K562 (cell line): ENCODE measurements around the gene RCE1. TPM values are rescaled to one million over a fixed set of nuclear protein-coding genes. Genes with fewer than 3 reads are reported as not detected.

Experiments
- CLOCK ChIP-seq: fragments of 250-450 bp; sonication (Bioruptor Pico); IDR thresholded peaks from 2 replicates; pipeline ENCODE4 v1.4.0; 2020; ENCODE audit warnings: mild to moderate bottlenecking, moderate library complexity, borderline replicate concordance
- ETV1 ChIP-seq: fragments of 450-650 bp; conservative IDR thresholded peaks from 2 replicates; pipeline ENCODE4 v1.6.1; 2016; ENCODE audit warnings: missing genetic modification characterization, control low read depth, low read depth, missing compliant biosample characterization
- GATAD2B ChIP-seq: fragments of 450-650 bp; IDR thresholded peaks from 2 replicates; pipeline ENCODE4 v1.6.1; 2017; ENCODE audit warnings: mild to moderate bottlenecking, borderline replicate concordance
- HNRNPK ChIP-seq: fragments of 200-400 bp; formaldehyde crosslinking; IDR thresholded peaks from one replicate; pipeline ENCODE4 v1.6.1; 2018; ENCODE audit warnings: mild to moderate bottlenecking, low read depth, low read length; ENCODE audit not compliant: poor library complexity, severe bottlenecking
- NCOA6 ChIP-seq: fragments of 450-650 bp; IDR thresholded peaks from 2 replicates; pipeline ENCODE4 v1.6.1; 2017; ENCODE audit warnings: mild to moderate bottlenecking
- NR4A1 ChIP-seq, 2 experiments: fragments of 250-450 bp in 1 of 2; fragments of 450-650 bp in 1 of 2; sonication (Bioruptor Pico) in 1 of 2; IDR thresholded peaks; 2 replicates each; pipeline versions ENCODE4 v1.4.0 to v1.6.1; 2016 to 2020; ENCODE audit warnings: mild to moderate bottlenecking in 2 of 2, missing compliant biosample characterization in 1 of 2, missing genetic modification characterization in 1 of 2, moderate library complexity in 1 of 2
- PML ChIP-seq: IDR thresholded peaks from 2 replicates; pipeline ENCODE4 v1.6.1; 2012; ENCODE audit warnings: low read length, inconsistent platforms
- TCF7 ChIP-seq: sonication (generic); IDR thresholded peaks from 2 replicates; pipeline ENCODE4 v1.6.1; 2016; ENCODE audit warnings: antibody characterized with exemption, borderline replicate concordance
- ZNF318 ChIP-seq, 2 experiments: fragments of 450-650 bp; IDR thresholded peaks; 2 replicates each; pipeline ENCODE4 v1.6.1; 2016; ENCODE audit warnings: mild to moderate bottlenecking in 2 of 2, borderline replicate concordance in 1 of 2, low read depth in 1 of 2, moderate library complexity in 1 of 2
- polyA plus RNA-seq, 8 experiments: library from polyadenylated mRNA; depleted of rRNA in 4 of 8; stranded (reverse) in 5 of 8; unstranded in 3 of 8; fragments of >200 nt; fragmentation: Nextera tagmentation in 2 of 8; fragmentation: Illumina TruSeq in 1 of 8; extraction: Ambion mirVana in 2 of 8; extraction: Trizol in 1 of 8; gene quantifications; 2 replicates each; pipeline versions ENCODE4 v1.2.1 to v1.2.3, GENCODE V29; 2011 to 2014; ENCODE audit warnings: inconsistent platforms in 1 of 8, missing spikeins in 1 of 8
- total RNA-seq, 7 experiments: library from RNA; depleted of rRNA in 6 of 7; stranded (reverse); fragments of >200 nt in 6 of 7; fragmentation: Illumina TruSeq in 2 of 7; extraction: Trizol in 2 of 7; gene quantifications; 2 replicates each; pipeline versions ENCODE4 v1.2.1 to v1.2.3, GENCODE V29; 2011 to 2021; ENCODE audit warnings: low replicate concordance in 1 of 7
- TF ChIP-seq, protein P1 (sequence below): fragments of 250-450 bp; sonication (Bioruptor Pico); IDR thresholded peaks from 2 replicates; pipeline ENCODE4 v1.5.0; 2021
- TF ChIP-seq, protein P2 (sequence below): sonication (generic); formaldehyde crosslinking; IDR thresholded peaks from 2 replicates; pipeline ENCODE4 v1.8.0; 2022; ENCODE audit warnings: mild to moderate bottlenecking, missing genetic modification reagents, borderline replicate concordance

RCE1 gene
- total and polyA plus RNA-seq, 9 of the 15 experiments (the other 6 are each of a cell fraction or from before 2014, with no cell fraction given), result 0.75 to 41.5 (median 15.1) TPM

GRCh38 chr11:66842896-66843775, at the start of gene RCE1 (continued):
- TF ChIP-seq CLOCK (CRISPR knock-in tag) (no peak), HNRNPK (no peak), PML (peak; percentile 77), ZNF318 (IDR thresholded peaks at IDR 0.05; ENCODE audit: borderline replicate concordance in 1 of 2, low read depth in 1 of 2) (no peak), GATAD2B (peak; percentile 97), NCOA6 (no peak), TCF7 (peak; percentile 71; the same call in 1 of the 2 replicates), ETV1 (tag) (peak; percentile 30), NR4A1 (CRISPR knock-in tag; IDR thresholded peaks at IDR 0.05) (no peak), NR4A1 (tag; IDR thresholded peaks at IDR 0.05) (0 out of 2 replicates have a peak, but pooled peaks have one; percentile 31)
- TF ChIP-seq, protein P1, sequence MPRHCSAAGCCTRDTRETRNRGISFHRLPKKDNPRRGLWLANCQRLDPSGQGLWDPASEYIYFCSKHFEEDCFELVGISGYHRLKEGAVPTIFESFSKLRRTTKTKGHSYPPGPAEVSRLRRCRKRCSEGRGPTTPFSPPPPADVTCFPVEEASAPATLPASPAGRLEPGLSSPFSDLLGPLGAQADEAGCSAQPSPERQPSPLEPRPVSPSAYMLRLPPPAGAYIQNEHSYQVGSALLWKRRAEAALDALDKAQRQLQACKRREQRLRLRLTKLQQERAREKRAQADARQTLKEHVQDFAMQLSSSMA (CRISPR knock-in tag), result peak; percentile 77; the same call in 1 of the 2 replicates
- TF ChIP-seq, protein P2, sequence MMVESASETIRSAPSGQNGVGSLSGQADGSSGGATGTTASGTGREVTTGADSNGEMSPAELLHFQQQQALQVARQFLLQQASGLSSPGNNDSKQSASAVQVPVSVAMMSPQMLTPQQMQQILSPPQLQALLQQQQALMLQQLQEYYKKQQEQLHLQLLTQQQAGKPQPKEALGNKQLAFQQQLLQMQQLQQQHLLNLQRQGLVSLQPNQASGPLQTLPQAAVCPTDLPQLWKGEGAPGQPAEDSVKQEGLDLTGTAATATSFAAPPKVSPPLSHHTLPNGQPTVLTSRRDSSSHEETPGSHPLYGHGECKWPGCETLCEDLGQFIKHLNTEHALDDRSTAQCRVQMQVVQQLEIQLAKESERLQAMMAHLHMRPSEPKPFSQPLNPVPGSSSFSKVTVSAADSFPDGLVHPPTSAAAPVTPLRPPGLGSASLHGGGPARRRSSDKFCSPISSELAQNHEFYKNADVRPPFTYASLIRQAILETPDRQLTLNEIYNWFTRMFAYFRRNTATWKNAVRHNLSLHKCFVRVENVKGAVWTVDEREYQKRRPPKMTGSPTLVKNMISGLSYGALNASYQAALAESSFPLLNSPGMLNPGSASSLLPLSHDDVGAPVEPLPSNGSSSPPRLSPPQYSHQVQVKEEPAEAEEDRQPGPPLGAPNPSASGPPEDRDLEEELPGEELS (CRISPR knock-in tag), result no peak
